ENCODE data around the gene SLC16A12. TPM values are rescaled to one million over a fixed set of nuclear protein-coding genes. Genes with fewer than 3 reads are reported as not detected.

SLC16A12 gene
- total and polyA plus RNA-seq, 2 of the 13 experiments (the other 11 are each of a cell fraction or from before 2014, with no cell fraction given): 0.02 TPM; not detected in 1

DNA sequence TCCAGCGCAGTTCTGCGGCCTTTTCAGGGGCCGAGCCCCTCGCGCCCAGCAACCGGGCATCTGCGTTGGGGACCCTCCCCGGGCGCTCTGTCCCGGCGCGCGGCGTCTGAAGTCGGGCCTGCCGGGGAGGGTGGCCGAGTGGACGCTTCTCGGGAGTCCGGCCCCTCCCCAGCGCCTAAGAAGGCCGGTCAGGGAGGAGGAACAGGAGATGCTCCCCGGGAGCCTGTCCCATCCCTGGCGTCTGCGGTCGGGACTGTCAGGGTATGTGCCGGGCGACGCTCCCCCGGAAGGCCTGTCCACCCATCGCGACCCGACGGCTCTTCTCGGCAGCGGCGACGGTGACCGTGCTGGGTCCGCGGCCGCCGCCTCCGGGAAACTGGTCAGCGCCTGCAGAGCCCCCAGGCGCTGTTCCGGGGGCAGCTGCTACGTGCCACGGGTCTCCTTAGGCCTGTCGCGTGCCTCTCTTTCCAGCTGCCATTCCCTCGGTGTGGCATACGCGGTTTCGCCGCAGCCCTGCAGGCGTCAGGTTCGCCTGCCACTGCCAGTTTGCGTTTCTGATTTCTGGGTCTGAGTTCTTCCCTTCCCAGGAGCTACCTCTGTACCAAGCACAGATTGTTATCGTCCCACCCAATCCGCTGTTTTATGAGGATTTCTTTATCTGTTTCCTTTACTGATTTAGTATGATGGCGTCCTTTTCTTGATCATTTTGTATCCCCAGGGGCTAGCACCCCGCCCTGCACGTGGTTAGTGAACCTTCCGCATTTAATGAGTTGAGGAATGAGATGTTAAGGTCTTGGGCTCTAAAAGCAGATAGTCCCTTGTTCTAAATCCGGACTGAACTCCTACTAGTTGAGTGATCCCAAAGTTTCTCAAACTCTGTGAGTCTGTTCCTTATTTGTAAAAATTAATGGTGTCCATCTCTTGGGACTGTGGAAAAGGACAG, 120.2 kb downstream of the SLC16A12 start (continued):
- TF ChIP-seq ZNF142 (CRISPR knock-in tag; IDR thresholded peaks at IDR 0.05): no peak
- no peak for TF ChIP-seq ZBTB39 (CRISPR knock-in tag; IDR thresholded peaks at IDR 0.05)
- TF ChIP-seq HOXD1 (CRISPR knock-in tag; IDR thresholded peaks at IDR 0.05): no peak
- no peak for TF ChIP-seq SMC3 (IDR thresholded peaks at IDR 0.05; ENCODE audit: low read length)
- no peak for TF ChIP-seq SUZ12 (IDR thresholded peaks at IDR 0.05; ENCODE audit: low read depth, low read length)
- no peak for TF ChIP-seq RNF2 (conservative IDR thresholded peaks at IDR 0.05; ENCODE audit: low read depth)
- no peak for TF ChIP-seq NR2F2 (IDR thresholded peaks at IDR 0.05; ENCODE audit: borderline replicate concordance, low read depth)
- no peak for TF ChIP-seq JDP2 (CRISPR knock-in tag; IDR thresholded peaks at IDR 0.05; ENCODE audit: borderline replicate concordance)
- peak; percentile 90 for TF ChIP-seq GABPB1 (CRISPR knock-in tag; IDR thresholded peaks at IDR 0.05)
- TF ChIP-seq SNAPC4 (CRISPR knock-in tag; IDR thresholded peaks at IDR 0.05): no peak
- TF ChIP-seq E2F2 (CRISPR knock-in tag; IDR thresholded peaks at IDR 0.05; ENCODE audit: borderline replicate concordance): no peak
- no peak for TF ChIP-seq ZBTB7A (CRISPR knock-in tag; IDR thresholded peaks at IDR 0.05)
- TF ChIP-seq HES4 (CRISPR knock-in tag; IDR thresholded peaks at IDR 0.05; ENCODE audit: borderline replicate concordance): peak; percentile 14
- no peak; the same call in 1 of the 2 replicates for TF ChIP-seq ZSCAN20 (CRISPR knock-in tag; IDR thresholded peaks at IDR 0.05; ENCODE audit: borderline replicate concordance)
